MM.1S (cell line): ENCODE measurements around the gene BMP8B.

ENCODE experiments used
- DNase-seq: peaks from one replicate; pipeline ENCODE4 v3.0.0-alpha.2; 2015
- H2AFZ ChIP-seq: fragments of 300-600 bp; sonication (generic); 2 replicates; pipeline ENCODE4 v1.6.0; 2016; ENCODE audit warnings: antibody characterized with exemption, low read length
- H3F3A ChIP-seq: fragments of 300-600 bp; sonication (generic); 2 replicates; pipeline ENCODE4 v1.6.1; 2016; ENCODE audit warnings: mild to moderate bottlenecking, antibody characterized with exemption, low read length, moderate library complexity, mixed read lengths; ENCODE audit not compliant: insufficient read depth
- H3K27ac ChIP-seq: fragments of 300-600 bp; sonication (generic); 2 replicates; pipeline ENCODE4 v1.5.1; 2016; ENCODE audit warnings: mild to moderate bottlenecking, low read length
- H3K27me3 ChIP-seq: fragments of 300-600 bp; sonication (generic); replicated peaks from 2 replicates; pipeline ENCODE4 v1.6.0; 2016; ENCODE audit warnings: low read length; ENCODE audit not compliant: insufficient read depth
- H3K36me3 ChIP-seq: fragments of 300-600 bp; sonication (generic); replicated peaks from 2 replicates; pipeline ENCODE4 v1.6.1; 2016; ENCODE audit warnings: mild to moderate bottlenecking, low read length, mixed read lengths; ENCODE audit not compliant: insufficient read depth
- H3K4me1 ChIP-seq: fragments of 300-600 bp; sonication (generic); 2 replicates; pipeline ENCODE4 v1.6.1; 2016; ENCODE audit warnings: low read length, mixed read lengths
- H3K4me2 ChIP-seq: fragments of 300-600 bp; sonication (generic); 2 replicates; pipeline ENCODE4 v1.6.0; 2016; ENCODE audit warnings: low read depth, low read length
- H3K4me3 ChIP-seq: fragments of 300-600 bp; sonication (generic); 2 replicates; pipeline ENCODE4 v1.5.1; 2016; ENCODE audit warnings: low read length, mixed read lengths
- H3K79me2 ChIP-seq: fragments of 300-600 bp; sonication (generic); 2 replicates; pipeline ENCODE4 v1.6.1; 2016; ENCODE audit warnings: mixed run types, low read length, mixed read lengths
- H3K9ac ChIP-seq: fragments of 300-600 bp; sonication (generic); 2 replicates; pipeline ENCODE4 v1.6.1; 2016; ENCODE audit warnings: low read length, mixed read lengths
- H3K9me2 ChIP-seq: fragments of 300-600 bp; sonication (generic); replicated peaks from 2 replicates; pipeline ENCODE4 v1.6.1; 2016; ENCODE audit warnings: mild to moderate bottlenecking, low read length, mixed read lengths; ENCODE audit not compliant: insufficient read depth
- H3K9me3 ChIP-seq: fragments of 300-600 bp; sonication (generic); replicated peaks from 2 replicates; pipeline ENCODE4 v1.6.1; 2016; ENCODE audit warnings: mild to moderate bottlenecking, low read length, mixed read lengths; ENCODE audit not compliant: insufficient read depth
- H4K20me1 ChIP-seq: fragments of 300-600 bp; sonication (generic); 2 replicates; pipeline ENCODE4 v1.6.1; 2016; ENCODE audit warnings: mild to moderate bottlenecking, low read length, moderate library complexity, mixed read lengths; ENCODE audit not compliant: insufficient read depth
- EZH2 ChIP-seq: fragments of 300-600 bp; sonication (generic); optimal IDR thresholded peaks from 2 replicates; pipeline ENCODE3; 2017; ENCODE audit warnings: low read depth, mild to moderate bottlenecking, antibody characterized with exemption, low read length, mixed read lengths
- EZH2phosphoT487 ChIP-seq: fragments of 300-600 bp; sonication (generic); IDR thresholded peaks from 2 replicates; pipeline ENCODE4 v1.6.1; 2018; ENCODE audit warnings: antibody characterized with exemption, low read length
- TF ChIP-seq, protein P1 (sequence below): fragments of 300-600 bp; sonication (generic); IDR thresholded peaks from 2 replicates; pipeline ENCODE4 v1.5.1; 2016; ENCODE audit warnings: antibody characterized with exemption, low read length, mixed read lengths

The BMP8B gene

DNA sequence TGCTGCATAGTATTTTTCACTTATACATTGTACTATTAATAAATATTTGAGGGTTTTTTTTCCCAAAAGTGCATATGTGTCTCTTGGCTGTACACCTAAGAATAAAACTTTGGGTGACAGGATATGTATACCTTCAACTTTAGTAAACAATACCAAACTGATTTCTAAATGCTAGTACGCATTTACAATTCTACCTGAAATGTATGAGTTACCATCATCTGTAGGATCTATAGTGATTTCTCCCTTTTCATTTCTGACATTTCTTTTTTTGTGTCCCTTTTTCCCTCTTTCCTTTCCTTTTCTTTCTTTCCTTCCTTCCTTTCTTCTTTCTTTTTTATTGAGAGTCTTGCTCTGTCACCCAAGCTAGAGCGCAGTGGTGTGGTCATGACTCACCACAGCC is 16.7 kb upstream of the BMP8B start:
- Histone ChIP-seq H4K20me1 (no peaks in the 10 kb centered on the region), H3K4me1 (no peaks in the 10 kb centered on the region), H3K27ac (no peak overlapping the region), H2AFZ (no peak overlapping the region), H3F3A (no peaks in the 10 kb centered on the region), H3K36me3 (no peaks in the 10 kb centered on the region), H3K79me2 (no peaks in the 10 kb centered on the region), H3K4me2 (no peak overlapping the region), H3K9me3 (no peaks in the 10 kb centered on the region), H3K4me3 (no peak overlapping the region), H3K27me3 (no peaks in the 10 kb centered on the region), H3K9ac (no peak overlapping the region), H3K9me2 (no peaks in the 10 kb centered on the region)
- no peak for DNase-seq
- TF ChIP-seq EZH2 (no peak), EZH2phosphoT487 (no peak)
- TF ChIP-seq, protein P1, sequence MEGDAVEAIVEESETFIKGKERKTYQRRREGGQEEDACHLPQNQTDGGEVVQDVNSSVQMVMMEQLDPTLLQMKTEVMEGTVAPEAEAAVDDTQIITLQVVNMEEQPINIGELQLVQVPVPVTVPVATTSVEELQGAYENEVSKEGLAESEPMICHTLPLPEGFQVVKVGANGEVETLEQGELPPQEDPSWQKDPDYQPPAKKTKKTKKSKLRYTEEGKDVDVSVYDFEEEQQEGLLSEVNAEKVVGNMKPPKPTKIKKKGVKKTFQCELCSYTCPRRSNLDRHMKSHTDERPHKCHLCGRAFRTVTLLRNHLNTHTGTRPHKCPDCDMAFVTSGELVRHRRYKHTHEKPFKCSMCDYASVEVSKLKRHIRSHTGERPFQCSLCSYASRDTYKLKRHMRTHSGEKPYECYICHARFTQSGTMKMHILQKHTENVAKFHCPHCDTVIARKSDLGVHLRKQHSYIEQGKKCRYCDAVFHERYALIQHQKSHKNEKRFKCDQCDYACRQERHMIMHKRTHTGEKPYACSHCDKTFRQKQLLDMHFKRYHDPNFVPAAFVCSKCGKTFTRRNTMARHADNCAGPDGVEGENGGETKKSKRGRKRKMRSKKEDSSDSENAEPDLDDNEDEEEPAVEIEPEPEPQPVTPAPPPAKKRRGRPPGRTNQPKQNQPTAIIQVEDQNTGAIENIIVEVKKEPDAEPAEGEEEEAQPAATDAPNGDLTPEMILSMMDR, result no peak

- no peak overlapping the region for H3K4me2 ChIP-seq
- H3K9me3 ChIP-seq, result no peaks in the 10 kb centered on the region
- H3K36me3 ChIP-seq, result no peaks in the 10 kb centered on the region
- H3K4me3 ChIP-seq, result no peak overlapping the region
- H3K27me3 ChIP-seq, result no peaks in the 10 kb centered on the region
- H3F3A ChIP-seq, result peaks cover 5% of the 10 kb centered on the region; the same call in 1 of the 2 replicates
- TF ChIP-seq, protein P1, result no peak
- TF ChIP-seq EZH2, result no peak
- no peak for TF ChIP-seq EZH2phosphoT487
- no peaks in the 10 kb centered on the region for H3K9me2 ChIP-seq
- peaks cover 13% of the 10 kb centered on the region for H3K4me1 ChIP-seq
- no peak overlapping the region for H3K9ac ChIP-seq
- H4K20me1 ChIP-seq, result no peaks in the 10 kb centered on the region
- DNase-seq, result no peak
- H2AFZ ChIP-seq, result no peak overlapping the region
- no peaks in the 10 kb centered on the region for H3K79me2 ChIP-seq
- H3K27ac ChIP-seq, result no peak overlapping the region
Measured at GRCh38 chr1:39802496-39803260, 14.0 kb upstream of the BMP8B start.

- TF ChIP-seq, protein P1, result no peak
- TF ChIP-seq EZH2phosphoT487 (no peak), EZH2 (no peak)
- no peaks in the 10 kb centered on the region for H4K20me1 ChIP-seq
- H3K4me3 ChIP-seq, result no peak overlapping the region
- DNase-seq, result no peak
- H3K9ac ChIP-seq, result no peak overlapping the region
- H3K9me3 ChIP-seq, result no peaks in the 10 kb centered on the region
- H3K4me1 ChIP-seq, result peaks cover 13% of the 10 kb centered on the region
- no peaks in the 10 kb centered on the region for H3K9me2 ChIP-seq
- H3F3A ChIP-seq, result peaks cover 5% of the 10 kb centered on the region; the same call in 1 of the 2 replicates
- no peak overlapping the region for H3K4me2 ChIP-seq
- H3K36me3 ChIP-seq, result no peaks in the 10 kb centered on the region
- no peak overlapping the region for H2AFZ ChIP-seq
- no peaks in the 10 kb centered on the region for H3K27me3 ChIP-seq
- no peaks in the 10 kb centered on the region for H3K79me2 ChIP-seq
- H3K27ac ChIP-seq, result no peak overlapping the region
Measured at GRCh38 chr1:39800471-39800835, 11.8 kb upstream of the BMP8B start.
